HepG2 (cell line): ENCODE results near the gene NDUFS2. TPM values are rescaled to one million over a fixed set of nuclear protein-coding genes. Genes with fewer than 3 reads are reported as not detected.

Source experiments
- AKAP8 ChIP-seq: sonication (generic); formaldehyde crosslinking; IDR thresholded peaks from 2 replicates; pipeline ENCODE4 v1.5.1; 2020; ENCODE audit warnings: mild to moderate bottlenecking, missing genetic modification reagents
- CENPX ChIP-seq: sonication (generic); formaldehyde crosslinking; IDR thresholded peaks from 2 replicates; pipeline ENCODE4 v1.9.0; 2021; ENCODE audit warnings: mild to moderate bottlenecking, missing genetic modification reagents, moderate library complexity
- EEA1 ChIP-seq: sonication (generic); formaldehyde crosslinking; IDR thresholded peaks from 2 replicates; pipeline ENCODE4 v1.5.1; 2020; ENCODE audit warnings: mild to moderate bottlenecking, missing genetic modification reagents, borderline replicate concordance
- FIP1L1 ChIP-seq: fragments of 200-400 bp; formaldehyde crosslinking; IDR thresholded peaks from 2 replicates; pipeline ENCODE4 v1.6.1; 2018; ENCODE audit warnings: low read depth, mild to moderate bottlenecking, low read length, moderate library complexity, borderline replicate concordance; ENCODE audit not compliant: insufficient read depth
- FOXK2 ChIP-seq: fragments of 450-650 bp; IDR thresholded peaks from 2 replicates; pipeline ENCODE4 v1.6.1; 2016
- HOXA3 ChIP-seq: sonication (generic); formaldehyde crosslinking; IDR thresholded peaks from 2 replicates; pipeline ENCODE4 v1.5.0; 2020; ENCODE audit warnings: missing genetic modification reagents
- HOXA9 ChIP-seq: sonication (generic); formaldehyde crosslinking; IDR thresholded peaks from 2 replicates; pipeline ENCODE4 v1.8.1; 2022; ENCODE audit warnings: missing genetic modification reagents, mild to moderate bottlenecking, moderate library complexity, borderline replicate concordance
- HOXD1 ChIP-seq: sonication (generic); formaldehyde crosslinking; IDR thresholded peaks from 2 replicates; pipeline ENCODE4 v1.5.0; 2020; ENCODE audit warnings: missing genetic modification reagents
- KLF6 ChIP-seq: IDR thresholded peaks from 2 replicates; pipeline ENCODE4 v1.8.0; 2016; ENCODE audit warnings: missing biosample characterization, missing genetic modification reagents
- MEF2D ChIP-seq: sonication (generic); formaldehyde crosslinking; IDR thresholded peaks from 2 replicates; pipeline ENCODE4 v1.5.1; 2020; ENCODE audit warnings: mild to moderate bottlenecking, missing genetic modification reagents
- MZF1 ChIP-seq: sonication (generic); formaldehyde crosslinking; IDR thresholded peaks from 2 replicates; pipeline ENCODE4 v1.8.1; 2023; ENCODE audit warnings: mild to moderate bottlenecking, missing genetic modification reagents, borderline replicate concordance
- SCMH1 ChIP-seq: sonication (generic); formaldehyde crosslinking; IDR thresholded peaks from 2 replicates; pipeline ENCODE4 v1.9.0; 2021; ENCODE audit warnings: missing genetic modification reagents, mild to moderate bottlenecking, borderline replicate concordance
- SETDB1 ChIP-seq: sonication (generic); formaldehyde crosslinking; IDR thresholded peaks from 2 replicates; pipeline ENCODE4 v1.5.1; 2020; ENCODE audit warnings: missing genetic modification reagents, mild to moderate bottlenecking, borderline replicate concordance
- SSRP1 ChIP-seq: IDR thresholded peaks from 2 replicates; pipeline ENCODE4 v1.6.1; 2016; ENCODE audit warnings: control low read depth
- ZFP82 ChIP-seq: sonication (generic); formaldehyde crosslinking; IDR thresholded peaks from 2 replicates; pipeline ENCODE4 v1.5.1; 2020; ENCODE audit warnings: mild to moderate bottlenecking, missing genetic modification reagents, borderline replicate concordance
- ZNF614 ChIP-seq: IDR thresholded peaks from 2 replicates; pipeline ENCODE4 v1.6.1; 2018; ENCODE audit warnings: missing biosample characterization, missing genetic modification reagents, inconsistent platforms, borderline replicate concordance
- ZNF816 ChIP-seq: sonication (generic); formaldehyde crosslinking; IDR thresholded peaks from 2 replicates; pipeline ENCODE4 v1.8.0; 2022; ENCODE audit warnings: missing genetic modification reagents, mild to moderate bottlenecking, borderline replicate concordance
- polyA plus RNA-seq, 8 experiments: library from polyadenylated mRNA; depleted of rRNA in 3 of 8; stranded (reverse) in 7 of 8; unstranded in 1 of 8; fragments of >200 nt; fragmentation: Illumina TruSeq in 4 of 8; extraction: Trizol in 4 of 8; gene quantifications; 2 replicates each; pipeline versions ENCODE4 v1.2.1 to v1.2.3, GENCODE V29; 2011 to 2016; ENCODE audit warnings: low read depth in 4 of 8, missing spikeins in 1 of 8, mixed read lengths in 1 of 8; ENCODE audit not compliant: insufficient read depth in 1 of 8
- total RNA-seq, 5 experiments: library from RNA; depleted of rRNA; stranded (reverse); fragments of >200 nt; fragmentation: Illumina TruSeq; extraction: Trizol; gene quantifications; 2 replicates each; pipeline ENCODE4 v1.2.3, GENCODE V29; 2016; ENCODE audit warnings: low read depth in 1 of 5
- TF ChIP-seq, protein P1 (sequence below): IDR thresholded peaks from 2 replicates; pipeline ENCODE4 v1.6.1; 2016; ENCODE audit warnings: missing genetic modification reagents, missing compliant biosample characterization
- TF ChIP-seq, protein P2 (sequence below): sonication (generic); formaldehyde crosslinking; IDR thresholded peaks from 2 replicates; pipeline ENCODE4 v1.4.0; 2020; ENCODE audit warnings: missing genetic modification reagents, mild to moderate bottlenecking, borderline replicate concordance
- TF ChIP-seq, protein P3 (sequence below): sonication (generic); formaldehyde crosslinking; IDR thresholded peaks from 2 replicates; pipeline ENCODE4; 2020; ENCODE audit warnings: missing genetic modification reagents, mild to moderate bottlenecking, borderline replicate concordance
- TF ChIP-seq, protein P4 (sequence below): sonication (generic); formaldehyde crosslinking; IDR thresholded peaks from 2 replicates; pipeline ENCODE4 v1.5.1; 2020; ENCODE audit warnings: missing genetic modification reagents, mild to moderate bottlenecking, borderline replicate concordance
- TF ChIP-seq, protein P5 (sequence below): sonication (generic); formaldehyde crosslinking; IDR thresholded peaks from 2 replicates; pipeline ENCODE4 v1.8.0; 2022; ENCODE audit warnings: missing genetic modification reagents, mild to moderate bottlenecking, borderline replicate concordance

The NDUFS2 gene
- total and polyA plus RNA-seq, 2 of the 13 experiments (the other 11 are each of a cell fraction or from before 2014, with no cell fraction given) = 89.9 to 118 TPM

DNA sequence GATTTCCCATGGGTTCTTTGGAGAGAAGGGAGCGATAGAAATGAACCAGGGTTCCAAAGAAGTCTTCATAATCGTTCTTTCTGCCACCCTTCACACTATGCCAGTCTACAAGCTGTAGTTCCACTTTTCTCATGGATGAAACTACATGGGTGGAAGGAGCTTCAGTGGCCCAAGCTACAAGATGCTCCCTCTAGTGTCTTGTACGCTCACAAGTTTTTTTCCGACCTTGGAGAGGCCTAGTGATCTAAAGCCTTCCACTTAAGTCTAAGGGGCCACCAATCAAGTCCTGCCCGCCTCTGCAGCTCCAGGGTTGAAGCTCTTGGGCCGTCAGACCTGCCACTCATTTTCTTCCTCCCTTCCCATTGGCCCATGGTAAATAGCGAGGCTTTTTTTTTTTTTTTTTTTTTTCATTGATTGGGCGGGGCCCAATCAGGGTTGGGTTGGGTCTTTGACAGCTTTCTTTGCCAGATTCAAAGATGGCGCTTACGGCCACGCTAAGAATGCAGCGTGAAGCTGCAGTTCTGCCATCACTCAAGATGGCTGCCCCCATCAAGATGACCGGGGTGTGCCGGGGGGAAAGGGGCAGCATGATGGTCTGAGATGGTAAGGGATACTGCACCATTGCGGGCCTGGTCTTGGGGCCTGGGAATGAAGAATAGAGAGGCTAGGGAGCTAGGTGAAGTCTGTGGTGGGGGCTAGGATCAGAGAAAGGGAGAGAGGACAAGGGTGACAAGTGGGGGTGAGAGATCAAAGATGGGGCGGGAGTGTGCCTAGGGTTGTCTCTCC is 23.6 kb downstream of the NDUFS2 start, which contains the start of gene TOMM40L (continued):
- TF ChIP-seq HOXD1 (CRISPR knock-in tag) (no peak), FIP1L1 (no peak), SCMH1 (CRISPR knock-in tag) (no peak), HOXA3 (peak; percentile 71; the same call in 1 of the 2 replicates), EEA1 (CRISPR knock-in tag) (no peak), MZF1 (no peak), CENPX (CRISPR knock-in tag) (no peak), ZFP82 (CRISPR knock-in tag) (no peak), MEF2D (CRISPR knock-in tag) (no peak), KLF6 (CRISPR knock-in tag) (no peak), ZNF614 (peak; percentile 52), ZNF816 (CRISPR knock-in tag) (no peak), SSRP1 (CRISPR knock-in tag) (no peak), FOXK2 (peak; percentile 19; the same call in 1 of the 2 replicates), AKAP8 (CRISPR knock-in tag) (no peak), SETDB1 (CRISPR knock-in tag) (no peak), HOXA9 (CRISPR knock-in tag) (no peak)
- TF ChIP-seq, protein P1, sequence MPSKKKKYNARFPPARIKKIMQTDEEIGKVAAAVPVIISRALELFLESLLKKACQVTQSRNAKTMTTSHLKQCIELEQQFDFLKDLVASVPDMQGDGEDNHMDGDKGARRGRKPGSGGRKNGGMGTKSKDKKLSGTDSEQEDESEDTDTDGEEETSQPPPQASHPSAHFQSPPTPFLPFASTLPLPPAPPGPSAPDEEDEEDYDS (CRISPR knock-in tag) = peak; percentile 94
- TF ChIP-seq, protein P2, sequence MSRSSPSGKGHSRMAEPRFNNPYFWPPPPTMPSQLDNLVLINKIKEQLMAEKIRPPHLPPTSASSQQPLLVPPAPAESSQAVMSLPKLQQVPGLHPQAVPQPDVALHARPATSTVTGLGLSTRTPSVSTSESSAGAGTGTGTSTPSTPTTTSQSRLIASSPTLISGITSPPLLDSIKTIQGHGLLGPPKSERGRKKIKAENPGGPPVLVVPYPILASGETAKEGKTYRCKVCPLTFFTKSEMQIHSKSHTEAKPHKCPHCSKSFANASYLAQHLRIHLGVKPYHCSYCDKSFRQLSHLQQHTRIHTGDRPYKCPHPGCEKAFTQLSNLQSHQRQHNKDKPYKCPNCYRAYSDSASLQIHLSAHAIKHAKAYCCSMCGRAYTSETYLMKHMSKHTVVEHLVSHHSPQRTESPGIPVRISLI (CRISPR knock-in tag) = peak; percentile 99
- TF ChIP-seq, protein P3, sequence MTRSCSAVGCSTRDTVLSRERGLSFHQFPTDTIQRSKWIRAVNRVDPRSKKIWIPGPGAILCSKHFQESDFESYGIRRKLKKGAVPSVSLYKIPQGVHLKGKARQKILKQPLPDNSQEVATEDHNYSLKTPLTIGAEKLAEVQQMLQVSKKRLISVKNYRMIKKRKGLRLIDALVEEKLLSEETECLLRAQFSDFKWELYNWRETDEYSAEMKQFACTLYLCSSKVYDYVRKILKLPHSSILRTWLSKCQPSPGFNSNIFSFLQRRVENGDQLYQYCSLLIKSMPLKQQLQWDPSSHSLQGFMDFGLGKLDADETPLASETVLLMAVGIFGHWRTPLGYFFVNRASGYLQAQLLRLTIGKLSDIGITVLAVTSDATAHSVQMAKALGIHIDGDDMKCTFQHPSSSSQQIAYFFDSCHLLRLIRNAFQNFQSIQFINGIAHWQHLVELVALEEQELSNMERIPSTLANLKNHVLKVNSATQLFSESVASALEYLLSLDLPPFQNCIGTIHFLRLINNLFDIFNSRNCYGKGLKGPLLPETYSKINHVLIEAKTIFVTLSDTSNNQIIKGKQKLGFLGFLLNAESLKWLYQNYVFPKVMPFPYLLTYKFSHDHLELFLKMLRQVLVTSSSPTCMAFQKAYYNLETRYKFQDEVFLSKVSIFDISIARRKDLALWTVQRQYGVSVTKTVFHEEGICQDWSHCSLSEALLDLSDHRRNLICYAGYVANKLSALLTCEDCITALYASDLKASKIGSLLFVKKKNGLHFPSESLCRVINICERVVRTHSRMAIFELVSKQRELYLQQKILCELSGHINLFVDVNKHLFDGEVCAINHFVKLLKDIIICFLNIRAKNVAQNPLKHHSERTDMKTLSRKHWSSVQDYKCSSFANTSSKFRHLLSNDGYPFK (CRISPR knock-in tag) = peak; percentile 81
- TF ChIP-seq, protein P4, sequence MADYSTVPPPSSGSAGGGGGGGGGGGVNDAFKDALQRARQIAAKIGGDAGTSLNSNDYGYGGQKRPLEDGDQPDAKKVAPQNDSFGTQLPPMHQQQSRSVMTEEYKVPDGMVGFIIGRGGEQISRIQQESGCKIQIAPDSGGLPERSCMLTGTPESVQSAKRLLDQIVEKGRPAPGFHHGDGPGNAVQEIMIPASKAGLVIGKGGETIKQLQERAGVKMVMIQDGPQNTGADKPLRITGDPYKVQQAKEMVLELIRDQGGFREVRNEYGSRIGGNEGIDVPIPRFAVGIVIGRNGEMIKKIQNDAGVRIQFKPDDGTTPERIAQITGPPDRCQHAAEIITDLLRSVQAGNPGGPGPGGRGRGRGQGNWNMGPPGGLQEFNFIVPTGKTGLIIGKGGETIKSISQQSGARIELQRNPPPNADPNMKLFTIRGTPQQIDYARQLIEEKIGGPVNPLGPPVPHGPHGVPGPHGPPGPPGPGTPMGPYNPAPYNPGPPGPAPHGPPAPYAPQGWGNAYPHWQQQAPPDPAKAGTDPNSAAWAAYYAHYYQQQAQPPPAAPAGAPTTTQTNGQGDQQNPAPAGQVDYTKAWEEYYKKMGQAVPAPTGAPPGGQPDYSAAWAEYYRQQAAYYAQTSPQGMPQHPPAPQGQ (CRISPR knock-in tag) = no peak
- TF ChIP-seq, protein P5, sequence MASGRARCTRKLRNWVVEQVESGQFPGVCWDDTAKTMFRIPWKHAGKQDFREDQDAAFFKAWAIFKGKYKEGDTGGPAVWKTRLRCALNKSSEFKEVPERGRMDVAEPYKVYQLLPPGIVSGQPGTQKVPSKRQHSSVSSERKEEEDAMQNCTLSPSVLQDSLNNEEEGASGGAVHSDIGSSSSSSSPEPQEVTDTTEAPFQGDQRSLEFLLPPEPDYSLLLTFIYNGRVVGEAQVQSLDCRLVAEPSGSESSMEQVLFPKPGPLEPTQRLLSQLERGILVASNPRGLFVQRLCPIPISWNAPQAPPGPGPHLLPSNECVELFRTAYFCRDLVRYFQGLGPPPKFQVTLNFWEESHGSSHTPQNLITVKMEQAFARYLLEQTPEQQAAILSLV (CRISPR knock-in tag) = no peak
